Choroid plexus epithelial cell (primary cell): ENCODE measurements around the gene ARL6IP6.
"Not testable (repeated sequence)": the region's sequence is repeated elsewhere in the genome, so short reads cannot be mapped to it uniquely, and the experiment has no call there.

ENCODE experiments used
- DNase-seq: peaks from one replicate; pipeline ENCODE4 v3.0.0-alpha.2; 2010; ENCODE audit warnings: low read depth
- H3K4me3 ChIP-seq: 2 replicates; pipeline ENCODE4 v1.5.1; 2011; ENCODE audit warnings: low read depth, mild to moderate bottlenecking, control low read depth, low read length, moderate library complexity
- CTCF ChIP-seq: conservative IDR thresholded peaks from 2 replicates; pipeline ENCODE4 v1.5.1; 2011; ENCODE audit warnings: low read depth, mild to moderate bottlenecking, control low read depth, inconsistent platforms, low read length, moderate library complexity

ARL6IP6 gene

GRCh38 chr2:152720794-152721193, 2.4 kb downstream of the ARL6IP6 start:
- H3K4me3 ChIP-seq, result no peak overlapping the region
- DNase-seq, result no peak
- no peak for TF ChIP-seq CTCF

- not testable (repeated sequence) for H3K4me3 ChIP-seq
Measured at GRCh38 chr2:152722639-152723038, 4.2 kb downstream of the ARL6IP6 start.

GRCh38 chr2:152723918-152724317, 5.5 kb downstream of the ARL6IP6 start:
- no peak for TF ChIP-seq CTCF
- no peak for DNase-seq
- no peak overlapping the region for H3K4me3 ChIP-seq

More at GRCh38 chr2:152722639-152723038, 4.2 kb downstream of the ARL6IP6 start:
- DNase-seq, result not testable (repeated sequence)

GRCh38 chr2:152729844-152730243, 11.4 kb downstream of the ARL6IP6 start:
- no peak for DNase-seq
- no peak for TF ChIP-seq CTCF
- H3K4me3 ChIP-seq, result no peak overlapping the region

- TF ChIP-seq CTCF, result no peak
- DNase-seq, result peak; percentile 64
- no peak overlapping the region for H3K4me3 ChIP-seq
Measured at GRCh38 chr2:152730591-152731333, 12.3 kb downstream of the ARL6IP6 start.

- DNase-seq, H3K4me3 ChIP-seq: not testable (repeated sequence)
Measured at GRCh38 chr2:152737509-152737908, 19.1 kb downstream of the ARL6IP6 start.

- no peak for TF ChIP-seq CTCF
- DNase-seq, result no peak
- H3K4me3 ChIP-seq, result no peak overlapping the region
Measured at GRCh38 chr2:152738438-152738837, 20.0 kb downstream of the ARL6IP6 start.

GRCh38 chr2:152739705-152740104, 21.3 kb downstream of the ARL6IP6 start:
- not testable (repeated sequence) for DNase-seq, H3K4me3 ChIP-seq
